GM20000 (cell line): Measurements from ENCODE around the gene LRRC45.

Experiments used
- DNase-seq: peaks from one replicate; pipeline ENCODE4 v3.0.0; 2012; ENCODE audit warnings: low spot score
- TF ChIP-seq, protein P1 (sequence below): IDR thresholded peaks from 2 replicates; pipeline ENCODE4 v1.5.1; 2012; ENCODE audit warnings: mild to moderate bottlenecking, control low read depth; ENCODE audit errors: extremely low read depth, missing control alignments

The LRRC45 gene

DNA sequence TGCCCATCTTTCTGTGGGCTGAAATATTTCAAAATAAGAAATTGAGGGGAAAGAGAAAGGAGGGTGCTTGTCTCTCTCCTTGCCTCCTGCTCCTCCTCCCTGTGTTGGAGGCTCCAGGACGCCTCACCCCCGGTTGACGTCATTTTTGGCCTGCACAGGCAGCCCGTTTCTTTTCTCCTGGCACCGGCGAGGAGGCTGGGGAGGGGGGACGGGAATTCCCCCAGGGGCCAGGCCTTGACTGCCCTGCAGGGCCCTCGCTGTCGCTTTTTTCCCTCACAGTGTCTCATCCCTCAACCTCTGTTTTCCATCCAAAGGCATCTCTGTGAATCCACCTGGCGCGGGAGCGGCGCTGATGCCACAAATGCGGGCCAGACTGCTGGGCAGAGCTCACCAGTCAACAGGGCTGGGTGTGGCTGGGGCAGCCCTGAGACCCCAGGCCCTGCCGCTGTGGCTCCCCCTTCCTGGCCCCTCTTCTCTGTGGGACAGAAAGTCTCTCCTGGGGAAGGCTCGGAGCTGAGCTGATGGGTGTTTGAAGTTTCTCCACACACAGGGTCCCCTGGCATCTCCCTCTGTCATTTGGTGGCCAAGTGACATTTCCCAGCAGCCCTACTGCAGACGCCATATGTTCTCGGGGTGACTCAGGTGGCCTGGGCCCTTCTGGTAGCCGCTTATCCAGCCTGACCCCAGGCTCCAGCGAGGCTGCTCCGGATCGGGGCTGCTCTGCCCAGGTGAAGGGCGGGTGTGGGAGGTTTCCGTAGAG, 16.5 kb upstream of the LRRC45 start:
- TF ChIP-seq, protein P1, sequence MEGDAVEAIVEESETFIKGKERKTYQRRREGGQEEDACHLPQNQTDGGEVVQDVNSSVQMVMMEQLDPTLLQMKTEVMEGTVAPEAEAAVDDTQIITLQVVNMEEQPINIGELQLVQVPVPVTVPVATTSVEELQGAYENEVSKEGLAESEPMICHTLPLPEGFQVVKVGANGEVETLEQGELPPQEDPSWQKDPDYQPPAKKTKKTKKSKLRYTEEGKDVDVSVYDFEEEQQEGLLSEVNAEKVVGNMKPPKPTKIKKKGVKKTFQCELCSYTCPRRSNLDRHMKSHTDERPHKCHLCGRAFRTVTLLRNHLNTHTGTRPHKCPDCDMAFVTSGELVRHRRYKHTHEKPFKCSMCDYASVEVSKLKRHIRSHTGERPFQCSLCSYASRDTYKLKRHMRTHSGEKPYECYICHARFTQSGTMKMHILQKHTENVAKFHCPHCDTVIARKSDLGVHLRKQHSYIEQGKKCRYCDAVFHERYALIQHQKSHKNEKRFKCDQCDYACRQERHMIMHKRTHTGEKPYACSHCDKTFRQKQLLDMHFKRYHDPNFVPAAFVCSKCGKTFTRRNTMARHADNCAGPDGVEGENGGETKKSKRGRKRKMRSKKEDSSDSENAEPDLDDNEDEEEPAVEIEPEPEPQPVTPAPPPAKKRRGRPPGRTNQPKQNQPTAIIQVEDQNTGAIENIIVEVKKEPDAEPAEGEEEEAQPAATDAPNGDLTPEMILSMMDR = no peak
- no peak for DNase-seq

DNA sequence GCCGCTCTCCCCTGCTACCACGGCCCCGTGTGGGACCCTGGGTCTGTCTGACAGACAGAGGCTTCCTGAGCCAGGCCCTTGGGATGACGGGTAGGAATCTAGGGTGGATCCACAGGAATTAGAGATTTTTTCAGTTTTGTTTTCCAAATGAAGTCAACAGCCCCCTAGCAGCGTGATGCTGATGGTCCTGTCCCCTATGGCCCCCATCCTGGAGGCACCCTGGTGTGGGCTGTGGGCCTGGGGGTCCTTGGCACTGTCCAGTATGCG, 15.9 kb upstream of the LRRC45 start:
- no peak for DNase-seq

DNA sequence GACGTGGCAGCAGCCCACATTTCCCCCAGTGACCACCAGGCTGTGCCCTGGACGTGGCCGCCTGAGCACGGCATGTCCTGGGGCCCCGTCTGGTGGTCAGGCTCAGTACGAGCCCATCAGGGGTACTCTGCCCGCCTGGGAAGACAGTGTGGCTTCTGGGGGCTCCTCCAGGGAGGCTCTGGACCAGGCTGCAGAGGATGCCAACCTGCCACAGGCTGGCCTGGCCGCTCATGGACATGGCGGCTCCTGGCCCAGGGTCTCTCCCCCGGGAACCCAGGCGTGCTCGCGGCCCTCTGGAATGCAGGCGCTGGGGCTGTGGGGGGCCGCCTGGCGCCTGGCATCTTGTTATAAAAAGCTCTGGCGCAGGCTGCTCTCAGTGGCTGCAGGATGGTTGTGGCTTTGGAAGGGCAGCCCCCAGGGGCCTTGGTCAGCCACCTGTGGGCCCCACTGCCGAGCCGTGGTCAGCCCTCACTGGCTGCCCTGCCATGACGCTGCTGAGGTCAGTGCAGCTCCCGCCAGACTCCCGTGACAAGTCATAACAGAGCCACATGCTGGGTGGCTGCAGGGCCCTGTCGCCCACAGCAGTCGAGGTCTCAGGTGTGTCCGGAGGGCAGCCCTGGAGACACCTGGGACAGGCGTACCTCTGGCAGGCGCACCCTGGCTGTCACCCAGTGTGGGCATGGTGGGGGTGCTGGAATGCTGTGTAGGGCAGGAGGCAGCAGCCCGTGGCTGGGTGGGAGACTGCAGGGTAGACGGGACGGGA, 15.4 kb upstream of the LRRC45 start:
- no peak for DNase-seq
- TF ChIP-seq, protein P1 = no peak

More for the DNA sequence above, 15.9 kb upstream of the LRRC45 start:
- TF ChIP-seq, protein P1 = no peak

DNA sequence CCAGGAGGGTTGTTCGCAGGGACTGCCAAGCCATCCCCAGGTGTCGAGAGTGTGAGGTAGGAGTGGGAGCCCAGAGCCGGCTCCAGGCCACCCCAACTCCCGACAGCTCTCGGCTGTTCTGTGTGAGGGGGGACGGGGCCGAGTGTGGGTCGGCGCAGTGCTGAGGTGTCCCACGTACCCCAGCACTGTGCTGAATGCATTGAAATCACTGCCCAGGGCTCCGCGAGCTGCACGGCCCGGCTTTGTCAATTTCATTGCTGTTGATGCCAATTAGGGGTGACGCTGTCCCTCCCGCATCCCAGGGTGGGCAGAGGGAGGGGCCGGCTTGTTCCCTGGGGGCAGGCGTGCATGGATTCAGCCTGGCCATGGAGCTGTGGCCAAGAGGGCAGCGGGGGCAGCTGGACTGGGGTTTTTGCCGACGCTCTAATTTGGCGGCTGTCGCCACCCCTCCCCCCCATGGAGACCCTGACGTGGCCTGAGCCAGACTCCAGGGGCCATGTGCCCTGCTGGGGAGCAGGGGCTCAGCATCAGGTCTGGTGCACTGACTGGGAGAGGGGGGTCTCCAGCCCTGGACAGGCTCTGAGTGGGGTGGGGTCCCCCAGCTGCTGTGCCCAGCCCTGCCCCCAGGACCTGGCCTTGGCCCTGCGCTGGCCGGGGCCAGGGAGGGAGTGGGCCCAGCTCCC, 14.7 kb upstream of the LRRC45 start:
- no peak for DNase-seq

DNA sequence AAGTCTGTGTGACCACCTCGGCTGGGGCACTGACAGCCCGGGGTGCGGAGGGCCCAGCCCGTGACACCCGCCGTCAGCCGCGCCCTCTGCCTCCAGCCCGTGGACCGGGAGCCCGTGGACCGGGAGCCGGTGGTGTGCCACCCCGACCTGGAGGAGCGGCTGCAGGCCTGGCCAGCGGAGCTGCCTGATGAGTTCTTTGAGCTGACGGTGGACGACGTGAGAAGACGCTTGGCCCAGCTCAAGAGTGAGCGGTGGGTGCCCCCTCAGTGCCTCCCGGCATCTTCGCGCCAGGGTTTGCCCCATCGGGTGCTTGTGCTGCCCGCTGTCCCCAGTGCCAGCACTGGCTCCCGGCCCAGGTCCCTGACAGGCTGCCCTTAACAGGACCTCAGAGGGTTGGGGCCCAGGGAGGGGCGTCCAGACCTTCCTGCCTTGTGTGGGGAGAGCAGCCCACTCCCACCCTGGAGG, 14.1 kb upstream of the LRRC45 start:
- DNase-seq = no peak

More for the DNA sequence above, 14.7 kb upstream of the LRRC45 start:
- TF ChIP-seq, protein P1 = no peak

DNA sequence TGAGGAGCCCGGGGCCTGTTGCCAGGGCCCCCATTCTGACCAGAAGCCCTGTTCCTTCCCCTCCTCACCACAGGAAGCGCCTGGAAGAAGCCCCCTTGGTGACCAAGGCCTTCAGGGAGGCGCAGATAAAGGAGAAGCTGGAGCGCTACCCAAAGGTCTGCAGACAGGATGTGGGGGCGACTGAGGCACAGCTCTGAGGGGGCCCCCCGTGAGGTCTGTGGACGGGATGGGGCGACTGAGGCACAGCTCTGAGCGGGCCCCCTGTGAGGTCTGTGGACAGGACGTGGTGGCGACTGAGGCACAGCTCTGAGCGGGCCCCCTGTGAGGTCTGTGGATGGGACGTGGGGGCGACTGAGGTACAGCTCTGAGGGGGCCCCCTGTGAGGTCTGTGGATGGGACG, 13.7 kb upstream of the LRRC45 start:
- no peak for DNase-seq
- TF ChIP-seq, protein P1 = no peak

More for the DNA sequence above, 14.1 kb upstream of the LRRC45 start:
- TF ChIP-seq, protein P1 = no peak
